ENCODE results near the gene WSCD1. TPM values are rescaled to one million over a fixed set of nuclear protein-coding genes. Genes with fewer than 3 reads are reported as not detected.

WSCD1 gene
- total RNA-seq, 4 donors from 2014 or later: 2.1 to 9.5 (median 7.0) TPM

- 84 to 86% methylated on average over 8 to 25 of the region's 28 CpGs for WGBS, 2 donors
- Histone ChIP-seq H3K36me3 (no peaks in the 10 kb centered on the region), H3K27ac (no peak overlapping the region), H3K9me3 (no peaks in the 10 kb centered on the region), H3K4me1 (no peaks in the 10 kb centered on the region), H3K4me3 (replicated peaks in 1 of 3) (no peak overlapping the region), H3K27me3 (no peaks in the 10 kb centered on the region)
- no peak for DNase-seq
- TF ChIP-seq POLR2A (IDR thresholded peaks at IDR 0.05): no peak
- no peak for TF ChIP-seq CTCF (IDR thresholded peaks at IDR 0.05)
- intact Hi-C loops (cut with DNase I): no loop called here
Observed at GRCh38 chr17:6086603-6087400, 16.6 kb downstream of the WSCD1 start.

DNA sequence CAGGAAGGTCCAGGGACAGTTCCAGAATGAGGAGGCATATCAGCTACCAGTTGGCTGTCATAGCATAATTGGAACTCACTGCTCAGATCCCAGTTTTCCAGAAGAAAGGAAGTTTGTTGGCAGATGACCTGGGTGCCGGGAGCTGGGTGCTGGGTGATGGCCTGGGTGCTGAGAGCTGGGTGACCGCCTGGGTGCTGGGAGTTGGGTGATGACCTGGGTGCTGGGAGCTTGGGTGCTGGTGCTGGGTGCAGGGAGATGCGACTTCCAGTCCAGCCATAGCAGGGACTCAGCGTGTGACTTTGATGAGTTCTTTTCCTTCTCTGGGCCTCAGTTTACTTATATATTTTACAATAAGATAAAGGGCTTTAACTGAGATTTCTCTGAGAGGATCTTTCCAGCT lies 18.0 kb downstream of the WSCD1 start:
- intact Hi-C loops (cut with DNase I): no loop called here
- H3K27me3 ChIP-seq: no peaks in the 10 kb centered on the region
- no peaks in the 10 kb centered on the region for H3K4me1 ChIP-seq
- 94 to 95% methylated on average over 4 of the region's 4 CpGs for WGBS, 2 donors
- H3K9me3 ChIP-seq: no peaks in the 10 kb centered on the region
- DNase-seq: no peak
- H3K36me3 ChIP-seq: no peaks in the 10 kb centered on the region
- H3K4me3 ChIP-seq (replicated peaks in 1 of 3): no peak overlapping the region
- TF ChIP-seq CTCF (IDR thresholded peaks at IDR 0.05): no peak
- no peak for TF ChIP-seq POLR2A (IDR thresholded peaks at IDR 0.05)
- no peak overlapping the region for H3K27ac ChIP-seq

DNA sequence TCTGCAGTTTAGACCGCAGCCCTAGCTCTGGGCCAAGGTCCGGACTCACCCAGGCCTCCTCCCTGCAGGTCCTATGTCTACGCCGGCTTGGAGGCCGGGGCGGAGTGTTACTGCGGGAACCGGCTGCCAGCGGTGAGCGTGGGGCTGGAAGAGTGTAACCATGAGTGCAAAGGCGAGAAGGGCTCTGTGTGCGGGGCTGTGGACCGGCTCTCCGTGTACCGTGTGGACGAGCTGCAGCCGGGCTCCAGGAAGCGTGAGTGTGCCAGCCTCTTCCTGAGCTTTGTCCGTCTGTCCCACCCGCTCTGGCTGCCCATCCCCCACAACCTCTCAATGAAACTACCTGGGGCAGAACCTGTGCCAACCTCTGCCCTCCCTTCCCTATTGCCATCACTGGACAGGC lies 20.1 kb downstream of the WSCD1 start:
- 90 to 95% methylated on average over 20 of the region's 20 CpGs for WGBS, 2 donors
- no peak for DNase-seq
- Histone ChIP-seq H3K9me3 (no peaks in the 10 kb centered on the region), H3K36me3 (no peaks in the 10 kb centered on the region), H3K4me1 (no peaks in the 10 kb centered on the region), H3K27me3 (no peaks in the 10 kb centered on the region), H3K27ac (no peak overlapping the region), H3K4me3 (replicated peaks in 1 of 3) (no peak overlapping the region)
- TF ChIP-seq CTCF (IDR thresholded peaks at IDR 0.05) (no peak), POLR2A (IDR thresholded peaks at IDR 0.05) (no peak)
- intact Hi-C loops (cut with DNase I): no loop called here

DNA sequence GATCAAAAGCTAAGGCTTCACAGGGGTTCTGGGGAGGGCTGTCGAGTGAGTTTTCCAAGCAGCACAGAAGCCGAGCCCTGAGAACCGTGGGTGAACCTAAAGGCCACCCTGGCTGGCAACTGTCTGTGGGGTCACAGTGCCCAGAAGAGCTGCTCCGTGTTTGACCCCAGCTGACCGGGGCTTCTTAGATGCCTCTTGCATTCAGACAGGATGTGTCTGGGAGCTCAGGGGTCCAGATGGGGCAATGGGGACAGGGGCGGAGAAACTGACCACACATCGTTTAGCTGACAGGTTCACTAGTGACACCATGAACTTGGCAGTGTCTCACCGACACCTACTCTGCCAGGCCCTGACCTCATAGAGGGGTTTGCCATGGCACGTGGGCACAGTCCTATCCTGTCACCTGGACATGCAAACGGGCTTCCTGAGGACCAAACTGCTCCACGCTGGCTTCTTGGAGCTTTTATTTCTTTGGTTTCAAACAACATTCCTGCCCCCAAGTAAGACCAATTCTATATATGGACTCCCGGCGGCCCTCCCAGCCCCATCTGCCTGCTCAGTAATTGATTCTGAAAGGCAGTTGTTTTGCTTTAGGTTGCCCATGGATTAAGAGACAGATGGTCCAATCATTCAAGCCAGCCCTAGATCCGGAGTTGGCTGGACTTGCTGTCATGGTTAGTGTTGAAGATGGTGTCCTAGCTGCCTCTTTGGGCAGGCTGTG lies 22.2 kb downstream of the WSCD1 start:
- no peaks in the 10 kb centered on the region for H3K27me3 ChIP-seq
- H3K27ac ChIP-seq: no peak overlapping the region
- DNase-seq: no peak
- no peaks in the 10 kb centered on the region for H3K36me3 ChIP-seq
- H3K4me3 ChIP-seq (replicated peaks in 1 of 3): no peak overlapping the region
- 89 to 93% methylated on average over 14 of the region's 14 CpGs for WGBS, 2 donors
- intact Hi-C loops (cut with DNase I): no loop called here
- H3K9me3 ChIP-seq: no peaks in the 10 kb centered on the region
- H3K4me1 ChIP-seq: no peaks in the 10 kb centered on the region
- TF ChIP-seq POLR2A (IDR thresholded peaks at IDR 0.05) (no peak), CTCF (IDR thresholded peaks at IDR 0.05) (no peak)

DNA sequence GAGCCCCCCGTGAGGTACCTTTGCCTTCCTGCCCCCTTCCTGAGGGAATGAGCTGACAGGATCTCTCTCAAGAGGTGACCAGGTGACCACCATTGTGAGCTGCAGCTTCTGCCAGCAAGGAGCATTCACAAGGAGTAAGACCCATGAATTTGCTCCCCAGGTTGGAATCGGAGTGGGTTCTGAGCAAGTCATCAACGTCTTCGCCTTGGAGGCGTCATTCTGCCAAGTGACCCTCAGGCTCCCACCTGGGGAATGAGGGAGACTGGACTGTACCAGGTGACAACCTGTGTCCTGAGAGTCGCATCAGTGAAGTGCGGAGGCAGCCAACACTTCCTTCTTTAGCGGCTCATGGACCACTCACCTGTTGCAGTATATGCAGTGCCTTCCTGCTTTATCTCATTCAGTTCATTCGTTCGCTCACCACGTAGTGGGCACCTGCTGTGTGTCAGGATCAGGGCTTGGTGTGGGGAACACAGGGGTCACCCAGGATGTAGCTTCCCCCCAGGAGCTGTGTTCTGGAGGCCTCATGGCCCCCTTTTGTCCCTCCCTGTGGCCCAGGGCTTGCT lies 22.8 kb downstream of the WSCD1 start:
- intact Hi-C loops (cut with DNase I): no loop called here
- DNase-seq: no peak
- no peaks in the 10 kb centered on the region for H3K4me1 ChIP-seq
- H3K36me3 ChIP-seq: no peaks in the 10 kb centered on the region
- H3K4me3 ChIP-seq (replicated peaks in 1 of 3): no peak overlapping the region
- TF ChIP-seq CTCF (IDR thresholded peaks at IDR 0.05) (no peak), POLR2A (IDR thresholded peaks at IDR 0.05) (no peak)
- no peak overlapping the region for H3K27ac ChIP-seq
- 87 to 92% methylated on average over 11 of the region's 11 CpGs for WGBS, 2 donors
- no peaks in the 10 kb centered on the region for H3K27me3 ChIP-seq
- no peaks in the 10 kb centered on the region for H3K9me3 ChIP-seq
